A673 (cell line): ENCODE measurements around the gene TBC1D28. TPM values are rescaled to one million over a fixed set of nuclear protein-coding genes. Genes with fewer than 3 reads are reported as not detected.
"Not testable (repeated sequence)": the region's sequence is repeated elsewhere in the genome, so short reads cannot be mapped to it uniquely, and the experiment has no call there.

Experiments
- Bru-seq: library from RNA; stranded (reverse); fragments of 400-500 nt; gene quantifications from one replicate; lab custom pipeline; 2021; lab: Mats Ljungman, UMichigan
- BruChase-seq, 2 experiments: library from RNA; stranded (reverse); fragments of 400-500 nt; gene quantifications; one replicate each; lab custom pipeline; 2021; lab: Mats Ljungman, UMichigan
- BruUV-seq: library from RNA; stranded (reverse); fragments of 400-500 nt; replicated peaks from 2 replicates; lab custom pipeline; 2021; lab: Mats Ljungman, UMichigan
- CTCF ChIA-PET: fragments of 300-600 bp; sonication (Branson Sonifier 250); formaldehyde crosslinking; loops from one replicate; lab custom pipeline; 2022; ENCODE audit warnings: antibody characterized with exemption; lab: Charles Lee
- POLR2A ChIA-PET: fragments of 300-600 bp; sonication (Branson Sonifier 250); formaldehyde crosslinking; loops from one replicate; lab custom pipeline; 2022; ENCODE audit warnings: antibody characterized with exemption; ENCODE audit not compliant: low non-redundant PET; lab: Charles Lee
- DNase-seq: peaks from one replicate; pipeline ENCODE4 v3.0.0-alpha.2; 2015; ENCODE audit warnings: low spot score
- H3K27ac ChIP-seq: fragments of 200-600 bp; sonication (generic); 2 replicates; pipeline ENCODE4 v1.5.1; 2016; ENCODE audit warnings: mixed run types, low read depth, mild to moderate bottlenecking, mixed read lengths, antibody characterized with exemption, low read length; ENCODE audit not compliant: poor library complexity, severe bottlenecking
- H3K27me3 ChIP-seq: fragments of 200-600 bp; sonication (generic); replicated peaks from 2 replicates; pipeline ENCODE4 v1.6.1; 2017; ENCODE audit warnings: mixed run types, low read depth, mild to moderate bottlenecking, mixed read lengths, antibody characterized with exemption, low read length; ENCODE audit not compliant: insufficient read depth, poor library complexity
- H3K36me3 ChIP-seq: fragments of 200-600 bp; sonication (generic); 2 replicates; pipeline ENCODE4 v1.6.1; 2016; ENCODE audit warnings: mixed run types, mild to moderate bottlenecking, mixed read lengths, antibody characterized with exemption, low read length; ENCODE audit not compliant: insufficient read depth, poor library complexity, severe bottlenecking
- H3K4me1 ChIP-seq: fragments of 200-600 bp; sonication (generic); 2 replicates; pipeline ENCODE4 v1.6.1; 2017; ENCODE audit warnings: mixed run types, mild to moderate bottlenecking, mixed read lengths, antibody characterized with exemption, low read length; ENCODE audit not compliant: insufficient read depth, poor library complexity, severe bottlenecking
- H3K4me3 ChIP-seq: fragments of 200-600 bp; sonication (generic); 2 replicates; pipeline ENCODE4 v1.5.1; 2016; ENCODE audit warnings: low read depth, mixed run types, mild to moderate bottlenecking, mixed read lengths, low read length; ENCODE audit not compliant: poor library complexity, severe bottlenecking
- H3K9me3 ChIP-seq: fragments of 200-600 bp; sonication (generic); 2 replicates; pipeline ENCODE4 v1.6.1; 2016; ENCODE audit warnings: mixed run types, low read depth, mild to moderate bottlenecking, mixed read lengths, antibody characterized with exemption, low read length; ENCODE audit not compliant: poor library complexity, severe bottlenecking
- intact Hi-C: fragments of 100-400 bp; cut with micrococcal nuclease; formaldehyde crosslinking; loops from one replicate; pipeline ENCODE4 v1.10.0; 2022; ENCODE audit not compliant: unreplicated experiment
- long read RNA-seq: library from polyadenylated mRNA; stranded (forward); transcript quantifications from one replicate; pipeline ENCODE4 v2.0.0, GENCODE V29; 2022
- total RNA-seq: library from RNA; stranded (reverse); gene quantifications from 2 replicates; pipeline ENCODE4 v1.2.3, GENCODE V29; 2021

TBC1D28 gene
- total RNA-seq (not detected in 2 replicates), Bru-seq, nascent RNA (not detected), BruChase-seq, experiment 1, labeled RNA remaining after a 2-hour chase (not detected), BruChase-seq, experiment 2, labeled RNA remaining after a 6-hour chase (not detected)
- long read RNA-seq = 0 reads

DNA sequence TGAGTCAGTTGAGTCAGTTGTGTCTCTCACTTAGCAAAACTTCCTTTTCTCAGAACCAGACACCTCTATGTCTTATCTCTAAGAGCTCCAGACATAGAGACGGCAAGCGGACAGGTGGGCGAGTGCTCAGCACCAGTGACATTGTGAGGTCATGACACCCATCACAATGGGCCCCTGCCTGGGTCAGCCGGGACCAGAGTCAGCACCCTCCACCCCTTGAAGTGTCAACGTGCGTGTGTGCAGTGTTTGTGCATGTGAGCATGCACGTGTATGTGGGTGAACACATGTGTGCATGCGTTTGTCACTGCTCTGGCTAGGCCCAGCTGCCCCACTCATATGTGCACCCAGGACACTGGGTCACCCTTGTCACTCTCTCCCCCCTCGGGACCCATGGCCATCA lies at the start of gene TBC1D28:
Gene TBC1D28 (minus strand): TSS at position 101 of the 400 bp plus-strand sequence. CDS start 3,039 bp downstream, outside the sequence.
- H3K9me3 ChIP-seq, H3K4me1 ChIP-seq, BruUV-seq, H3K27ac ChIP-seq, DNase-seq, H3K27me3 ChIP-seq, intact Hi-C loops, CTCF ChIA-PET, H3K36me3 ChIP-seq, POLR2A ChIA-PET, H3K4me3 ChIP-seq: not testable (repeated sequence)

DNA sequence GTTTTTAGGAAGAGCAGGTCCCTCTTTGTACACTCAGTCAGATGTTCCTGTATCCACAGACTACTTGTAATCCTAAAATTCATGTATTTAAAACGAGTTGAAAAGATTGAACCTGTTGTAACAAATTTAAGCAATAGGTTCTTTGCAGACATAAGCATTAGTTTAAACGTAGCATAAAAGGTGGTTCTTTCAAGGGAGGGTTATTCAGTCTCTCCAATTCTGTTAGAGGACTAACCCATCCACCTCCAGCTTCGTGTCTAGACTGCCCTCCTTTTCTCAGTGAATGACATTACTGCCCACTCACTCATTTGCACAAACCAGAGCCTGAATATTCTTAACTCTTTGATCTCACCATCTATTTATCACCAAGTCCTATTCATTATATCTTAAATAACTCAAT lies 38.5 kb upstream of the TBC1D28 start:
- POLR2A ChIA-PET = interaction anchor here (0.6 kb wide), 1 partner anchor 43 kb away, joined by 5 read pairs; no protein-coding TSS in a partner anchor

DNA sequence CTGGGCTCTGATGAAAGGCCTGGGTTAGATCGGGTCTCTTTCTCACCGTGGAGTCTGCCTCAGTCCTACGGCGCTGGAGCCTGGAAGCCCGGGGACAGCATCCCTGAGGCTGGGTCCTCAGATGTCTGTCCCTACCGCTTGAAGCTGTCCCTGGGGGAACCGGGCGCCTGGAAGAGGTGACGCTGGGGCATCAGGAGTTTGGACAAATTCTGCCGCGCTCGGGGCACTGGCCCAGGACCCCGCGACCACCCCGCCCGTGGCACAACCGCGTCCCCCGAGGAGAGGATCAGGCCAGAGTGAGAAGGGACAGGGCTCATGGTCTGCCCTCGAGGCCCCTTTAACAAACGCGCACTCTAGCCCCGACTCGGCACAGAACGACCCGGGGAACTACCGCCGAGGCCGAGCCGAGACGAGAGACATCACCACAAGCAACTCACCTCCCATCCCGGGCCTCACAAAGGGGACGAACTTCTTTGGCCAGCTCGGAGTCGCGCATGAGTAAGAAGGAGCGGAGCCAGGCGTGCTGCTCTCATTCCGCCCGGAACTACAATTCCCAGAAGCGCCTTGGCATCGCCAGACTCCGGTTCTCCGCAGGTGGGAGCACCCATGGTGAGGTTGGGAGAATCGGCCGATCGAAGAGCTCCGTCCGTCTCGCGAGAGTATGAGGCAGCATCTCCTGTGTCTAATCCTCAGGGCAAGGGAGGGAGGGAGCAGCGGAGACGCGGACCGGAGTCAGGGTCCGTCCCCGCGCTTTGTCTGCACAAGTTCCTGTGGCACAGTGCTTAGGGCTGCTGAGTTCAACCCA lies 37.8 kb upstream of the TBC1D28 start, which contains the start of gene FOXO3B:
Gene FOXO3B (minus strand): TSS at position 548 of the 805 bp plus-strand sequence. CDS start 663 bp downstream, outside the sequence.
- POLR2A ChIA-PET = interaction anchor here (0.6 kb wide), 1 partner anchor 44 kb away, joined by 5 read pairs; no protein-coding TSS in a partner anchor
- H3K9me3 ChIP-seq = not testable (repeated sequence)

More for the DNA sequence above, 38.5 kb upstream of the TBC1D28 start:
- H3K27ac ChIP-seq, DNase-seq, CTCF ChIA-PET, H3K4me1 ChIP-seq, BruUV-seq, H3K27me3 ChIP-seq, intact Hi-C loops, H3K9me3 ChIP-seq, H3K36me3 ChIP-seq: not testable (repeated sequence)
- peak overlapping the region; percentile 63 for H3K4me3 ChIP-seq

DNA sequence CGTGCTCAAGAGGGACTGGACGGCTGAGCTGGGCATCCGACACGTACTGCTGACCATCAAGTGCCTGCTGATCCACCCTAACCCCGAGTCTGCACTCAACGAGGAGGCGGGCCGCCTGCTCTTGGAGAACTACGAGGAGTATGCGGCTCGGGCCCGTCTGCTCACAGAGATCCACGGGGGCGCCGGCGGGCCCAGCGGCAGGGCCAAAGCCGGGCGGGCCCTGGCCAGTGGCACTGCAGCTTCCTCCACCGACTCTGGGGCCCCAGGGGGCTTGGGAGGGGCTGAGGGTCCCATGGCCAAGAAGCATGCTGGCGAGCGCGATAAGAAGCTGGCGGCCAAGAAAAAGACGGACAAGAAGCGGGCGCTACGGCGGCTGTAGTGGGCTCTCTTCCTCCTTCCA lies 33.2 kb upstream of the TBC1D28 start:
- H3K27ac ChIP-seq, H3K4me3 ChIP-seq, DNase-seq, H3K9me3 ChIP-seq, H3K27me3 ChIP-seq, POLR2A ChIA-PET, H3K4me1 ChIP-seq, BruUV-seq, CTCF ChIA-PET, intact Hi-C loops: not testable (repeated sequence)
- peaks cover 21% of the 10 kb centered on the region for H3K36me3 ChIP-seq

More for the DNA sequence above, 37.8 kb upstream of the TBC1D28 start, which contains the start of gene FOXO3B:
- BruUV-seq, H3K27me3 ChIP-seq, H3K4me1 ChIP-seq, intact Hi-C loops, H3K36me3 ChIP-seq, CTCF ChIA-PET: not testable (repeated sequence)
- Histone ChIP-seq H3K27ac (peak within 1 kb of the TSS; percentile 65), H3K4me3 (peak within 1 kb of the TSS; percentile 63)
- peak; percentile 99 for DNase-seq

DNA sequence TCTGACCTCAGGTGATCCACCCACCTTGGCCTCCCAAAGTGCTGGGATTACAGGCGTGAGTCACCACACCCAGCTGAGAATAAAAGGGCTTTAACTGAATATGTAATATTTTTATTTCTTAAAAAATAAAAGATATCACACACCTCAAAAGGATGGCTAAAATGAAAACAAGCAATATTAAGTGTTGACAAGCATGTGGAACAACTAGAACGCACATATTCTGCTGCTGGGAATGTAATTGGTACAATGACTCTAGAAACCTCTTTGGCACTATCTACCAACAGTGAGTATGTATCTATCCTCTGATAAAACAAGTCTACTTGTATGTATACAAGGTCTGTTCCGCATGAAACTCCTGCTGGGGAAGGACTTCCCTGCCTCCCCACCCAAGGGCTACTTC lies 32.7 kb upstream of the TBC1D28 start:
- H3K27ac ChIP-seq, CTCF ChIA-PET, DNase-seq, H3K4me1 ChIP-seq, POLR2A ChIA-PET, intact Hi-C loops, H3K27me3 ChIP-seq, BruUV-seq, H3K9me3 ChIP-seq, H3K4me3 ChIP-seq: not testable (repeated sequence)
- peaks cover 25% of the 10 kb centered on the region for H3K36me3 ChIP-seq

DNA sequence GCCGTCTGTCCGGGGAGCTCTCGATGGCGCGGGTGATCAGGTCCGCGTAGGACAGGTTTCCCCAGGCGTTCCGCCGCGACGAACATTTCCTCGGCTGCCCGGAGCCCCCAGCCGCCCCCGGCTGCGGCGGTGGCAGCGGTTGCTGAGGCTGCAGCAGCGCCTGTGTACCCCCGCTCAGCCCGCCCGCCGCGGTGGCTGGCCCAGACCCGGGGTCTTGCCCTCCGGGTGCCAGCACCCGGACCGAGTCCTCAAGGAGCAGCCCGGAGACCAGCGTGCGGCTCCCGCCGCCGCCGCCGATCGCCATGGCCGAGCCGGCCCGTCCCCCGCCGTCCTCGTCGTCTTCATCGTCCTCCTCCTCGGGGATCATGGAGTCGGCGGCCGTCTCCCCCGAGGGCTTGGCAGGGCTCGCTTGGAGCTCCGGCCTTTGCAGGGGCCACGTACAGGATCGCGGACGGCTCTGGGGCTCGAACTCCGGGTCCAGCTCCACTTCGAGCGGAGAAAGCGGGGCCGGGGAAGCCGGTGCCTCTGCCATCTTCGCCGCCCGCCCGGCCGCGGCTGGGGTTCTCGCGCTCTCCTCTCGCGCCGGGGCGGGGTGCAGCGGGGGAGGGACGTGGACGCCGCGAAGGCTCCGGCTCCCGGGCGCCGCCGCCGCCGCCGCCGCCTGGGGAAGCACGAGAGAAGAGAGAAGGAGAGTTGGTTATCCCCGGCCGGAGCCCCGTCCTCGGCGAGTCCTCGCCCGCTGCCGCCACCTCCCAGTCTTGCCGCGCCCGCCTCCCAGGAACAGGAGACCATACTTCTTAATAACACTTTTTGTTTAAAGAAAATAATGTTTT lies 28.4 kb upstream of the TBC1D28 start:
- intact Hi-C loops, H3K27me3 ChIP-seq, CTCF ChIA-PET, H3K9me3 ChIP-seq, POLR2A ChIA-PET, H3K27ac ChIP-seq, H3K4me1 ChIP-seq, H3K4me3 ChIP-seq, DNase-seq, BruUV-seq: not testable (repeated sequence)
- H3K36me3 ChIP-seq = peaks cover 41% of the 10 kb centered on the region

DNA sequence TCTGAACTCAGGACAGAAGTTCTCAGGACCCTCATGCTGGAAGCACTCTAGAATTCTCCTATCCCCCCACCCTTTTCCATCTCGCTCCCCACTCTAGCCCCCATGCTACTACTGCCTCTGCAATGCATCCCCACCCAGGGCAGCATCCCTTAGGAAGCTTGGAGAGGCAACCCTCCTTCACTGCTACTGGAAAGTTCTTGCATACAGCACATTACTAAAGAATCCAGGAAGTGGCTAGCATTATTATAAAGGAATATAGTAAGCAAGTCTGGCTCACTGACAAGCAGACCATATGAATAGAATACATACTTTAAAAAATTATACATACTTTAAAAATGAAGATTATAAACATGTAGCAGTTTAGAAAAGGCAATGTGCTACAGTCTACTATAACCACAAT lies 24.4 kb upstream of the TBC1D28 start:
- peaks cover 29% of the 10 kb centered on the region for H3K36me3 ChIP-seq
- H3K27me3 ChIP-seq, POLR2A ChIA-PET, intact Hi-C loops, BruUV-seq, H3K27ac ChIP-seq, H3K4me1 ChIP-seq, CTCF ChIA-PET, H3K9me3 ChIP-seq, DNase-seq, H3K4me3 ChIP-seq: not testable (repeated sequence)
